ENCODE measurements around the gene CNTNAP2. TPM values are rescaled to one million over a fixed set of nuclear protein-coding genes. Genes with fewer than 3 reads are reported as not detected.

CNTNAP2 gene
- total and polyA plus RNA-seq, 4 donors: 41.3 to 127 (median 67.8) TPM

DNA sequence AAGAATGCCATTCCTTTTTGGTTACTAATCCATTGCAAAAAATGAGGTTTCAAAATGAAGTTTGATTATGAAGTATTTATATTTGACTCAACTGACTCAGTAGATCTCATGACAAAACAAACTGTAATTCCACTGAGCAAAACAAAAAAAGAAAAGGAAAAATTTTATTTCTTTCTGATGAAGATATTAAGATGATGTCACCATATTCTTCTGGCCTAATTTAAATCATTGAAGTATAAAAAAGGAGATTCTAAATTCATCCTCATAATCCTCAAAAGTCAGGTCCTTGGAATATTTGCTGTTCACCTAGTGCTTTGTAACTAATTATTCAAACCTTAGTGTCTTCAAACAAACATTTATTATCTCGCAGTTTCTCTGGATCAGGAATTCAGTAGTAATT is 1183.7 kb downstream of the CNTNAP2 start:
- Histone ChIP-seq H3K36me3 (ENCODE audit: control insufficient read depth, insufficient read depth, low read length) (no peaks in the 10 kb centered on the region), H3K27ac (ENCODE audit: low read depth, low read length) (no peak overlapping the region), H3K4me1 (ENCODE audit: control insufficient read depth, insufficient read depth, low read length) (no peaks in the 10 kb centered on the region), H3K4me3 (ENCODE audit: low read depth, low read length) (no peak overlapping the region), H3K27me3 (ENCODE audit: control insufficient read depth, insufficient read depth, low read length) (no peaks in the 10 kb centered on the region), H3K9me3 (ENCODE audit: control insufficient read depth, insufficient read depth, low read length) (no peaks in the 10 kb centered on the region)
- WGBS (ENCODE audit: insufficient coverage): no CpG with 5 or more reads among the region's 1 CpG
- no peak for DNase-seq (ENCODE audit: low read depth in 4 of 6, low spot score in 6 of 6)

DNA sequence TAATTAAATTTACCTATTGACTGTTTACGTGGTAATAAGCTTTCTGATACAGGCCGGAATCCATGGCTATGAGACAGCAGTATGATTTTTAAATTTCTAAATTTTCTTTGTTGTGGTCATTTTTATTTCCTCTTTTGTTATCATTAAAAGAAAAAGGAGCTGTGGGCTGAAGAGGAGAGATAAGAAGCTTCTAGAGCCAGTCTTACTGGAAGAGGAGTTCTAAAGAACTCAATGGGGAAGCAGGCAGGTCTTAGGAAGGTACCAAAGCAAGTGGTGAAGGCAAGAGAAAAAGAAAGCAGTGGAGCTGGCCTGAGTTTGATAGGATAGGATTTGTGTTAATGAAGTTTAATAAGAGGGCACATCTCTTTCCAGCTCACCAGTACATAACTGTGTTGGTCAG is 1187.8 kb downstream of the CNTNAP2 start:
- no peak for DNase-seq (ENCODE audit: low read depth in 4 of 6, low spot score in 6 of 6)
- Histone ChIP-seq H3K27me3 (ENCODE audit: control insufficient read depth, insufficient read depth, low read length) (no peaks in the 10 kb centered on the region), H3K9me3 (ENCODE audit: control insufficient read depth, insufficient read depth, low read length) (no peaks in the 10 kb centered on the region), H3K4me3 (ENCODE audit: low read depth, low read length) (no peak overlapping the region), H3K36me3 (ENCODE audit: control insufficient read depth, insufficient read depth, low read length) (no peaks in the 10 kb centered on the region), H3K4me1 (ENCODE audit: control insufficient read depth, insufficient read depth, low read length) (no peaks in the 10 kb centered on the region), H3K27ac (ENCODE audit: low read depth, low read length) (no peak overlapping the region)
- no CpG with 5 or more reads among the region's 2 CpGs for WGBS (ENCODE audit: insufficient coverage)

DNA sequence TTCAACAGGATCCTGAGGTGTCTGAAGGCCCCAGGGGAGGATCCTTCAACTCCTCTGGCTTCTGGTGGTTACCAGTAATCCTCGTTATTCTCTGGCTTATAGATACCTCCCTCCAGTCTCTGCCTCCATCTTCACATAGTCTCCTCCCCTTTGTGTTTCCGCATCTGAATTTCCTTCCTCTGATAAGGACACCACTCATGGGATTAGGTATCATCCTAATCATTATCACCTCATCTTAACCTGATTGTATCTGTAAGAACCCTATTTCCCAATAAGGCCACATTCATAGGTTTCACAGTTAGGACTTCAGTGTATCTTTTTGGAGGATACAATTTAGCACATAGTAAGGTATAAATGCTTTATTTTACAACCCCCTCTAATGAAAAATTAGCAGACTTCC is 1189.2 kb downstream of the CNTNAP2 start:
- Histone ChIP-seq H3K27ac (ENCODE audit: low read depth, low read length) (no peak overlapping the region), H3K9me3 (ENCODE audit: control insufficient read depth, insufficient read depth, low read length) (no peaks in the 10 kb centered on the region), H3K36me3 (ENCODE audit: control insufficient read depth, insufficient read depth, low read length) (no peaks in the 10 kb centered on the region), H3K4me3 (ENCODE audit: low read depth, low read length) (no peak overlapping the region), H3K4me1 (ENCODE audit: control insufficient read depth, insufficient read depth, low read length) (no peaks in the 10 kb centered on the region), H3K27me3 (ENCODE audit: control insufficient read depth, insufficient read depth, low read length) (no peaks in the 10 kb centered on the region)
- 100% methylated on average over 2 of the region's 2 CpGs for WGBS (ENCODE audit: insufficient coverage)
- DNase-seq (ENCODE audit: low read depth in 4 of 6, low spot score in 6 of 6): no peak

DNA sequence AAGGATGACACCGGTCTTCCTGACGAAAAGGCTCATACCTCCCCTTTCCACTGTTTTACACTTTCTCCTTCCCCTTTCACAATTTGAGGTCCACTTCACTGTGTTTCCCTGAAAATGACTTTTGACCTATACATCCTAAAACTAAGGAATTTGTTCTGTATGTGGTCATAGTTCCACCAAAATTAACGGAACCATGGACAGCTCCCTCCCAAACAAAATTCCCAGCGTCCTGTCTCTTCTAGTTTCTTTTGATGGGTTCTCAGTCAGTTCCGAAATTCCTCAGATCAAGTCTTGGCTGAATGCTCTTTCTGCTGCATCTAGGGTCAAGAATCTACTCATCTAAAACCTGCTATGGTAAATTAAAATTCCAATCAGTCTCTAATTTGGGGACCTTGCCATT is 1191.9 kb downstream of the CNTNAP2 start:
- DNase-seq (ENCODE audit: low read depth in 4 of 6, low spot score in 6 of 6): no peak
- Histone ChIP-seq H3K4me3 (ENCODE audit: low read depth, low read length) (no peak overlapping the region), H3K4me1 (ENCODE audit: control insufficient read depth, insufficient read depth, low read length) (no peaks in the 10 kb centered on the region), H3K27ac (ENCODE audit: low read depth, low read length) (no peak overlapping the region), H3K27me3 (ENCODE audit: control insufficient read depth, insufficient read depth, low read length) (no peaks in the 10 kb centered on the region), H3K9me3 (ENCODE audit: control insufficient read depth, insufficient read depth, low read length) (no peaks in the 10 kb centered on the region), H3K36me3 (ENCODE audit: control insufficient read depth, insufficient read depth, low read length) (no peaks in the 10 kb centered on the region)
- 80% methylated on average over 1 of the region's 5 CpGs for WGBS (ENCODE audit: insufficient coverage)

DNA sequence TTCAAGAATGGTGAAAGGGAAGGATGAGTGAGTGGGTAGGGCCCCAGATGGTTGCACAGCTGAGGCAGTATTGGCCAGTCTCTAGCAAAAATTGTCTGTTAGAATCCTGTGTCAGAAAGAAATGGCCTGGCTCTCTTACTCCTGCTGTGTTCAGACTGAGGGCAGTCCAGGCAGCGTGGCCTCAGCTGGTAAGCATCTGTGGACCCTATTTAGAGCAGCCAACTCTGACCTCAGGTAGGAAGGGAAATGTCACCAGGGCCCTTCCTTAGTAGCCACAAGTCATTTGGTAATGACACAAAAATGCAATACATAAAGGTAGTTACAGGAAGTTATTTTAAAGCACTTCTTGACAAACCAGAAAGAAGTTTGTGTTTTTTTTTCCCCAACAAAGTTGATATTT is 1194.7 kb downstream of the CNTNAP2 start:
- peaks cover 2% of the 10 kb centered on the region for H3K9me3 ChIP-seq (ENCODE audit: control insufficient read depth, insufficient read depth, low read length)
- DNase-seq (ENCODE audit: low read depth in 4 of 6, low spot score in 6 of 6): no peak
- 57% methylated on average over 1 of the region's 1 CpG for WGBS (ENCODE audit: insufficient coverage)
- H3K4me3 ChIP-seq (ENCODE audit: low read depth, low read length): no peak overlapping the region
- H3K36me3 ChIP-seq (ENCODE audit: control insufficient read depth, insufficient read depth, low read length): no peaks in the 10 kb centered on the region
- H3K27me3 ChIP-seq (ENCODE audit: control insufficient read depth, insufficient read depth, low read length): no peaks in the 10 kb centered on the region
- no peak overlapping the region for H3K27ac ChIP-seq (ENCODE audit: low read depth, low read length)
- no peaks in the 10 kb centered on the region for H3K4me1 ChIP-seq (ENCODE audit: control insufficient read depth, insufficient read depth, low read length)

DNA sequence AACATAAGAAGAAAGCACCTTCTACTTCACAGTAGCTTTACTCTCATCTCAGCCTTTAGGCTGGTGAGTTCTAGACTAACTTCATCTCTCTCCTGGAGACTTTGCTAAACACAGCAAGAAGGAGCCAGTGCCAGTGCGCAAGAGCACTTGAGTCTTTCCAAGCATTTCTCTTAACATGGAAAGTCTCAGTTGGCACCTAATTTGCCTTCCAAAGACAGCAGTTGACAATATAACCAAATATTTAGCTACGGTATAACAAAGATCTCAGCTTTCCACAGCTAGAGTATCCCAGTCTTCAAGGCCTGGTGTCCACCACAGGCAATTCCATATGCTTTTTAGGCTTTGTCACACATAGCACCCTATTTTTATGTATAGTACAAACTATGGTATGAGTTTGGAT is 1204.9 kb downstream of the CNTNAP2 start:
- H3K9me3 ChIP-seq (ENCODE audit: control insufficient read depth, insufficient read depth, low read length): peaks cover 2% of the 10 kb centered on the region
- H3K36me3 ChIP-seq (ENCODE audit: control insufficient read depth, insufficient read depth, low read length): no peaks in the 10 kb centered on the region
- no peaks in the 10 kb centered on the region for H3K4me1 ChIP-seq (ENCODE audit: control insufficient read depth, insufficient read depth, low read length)
- no peak for DNase-seq (ENCODE audit: low read depth in 4 of 6, low spot score in 6 of 6)
- no peak overlapping the region for H3K4me3 ChIP-seq (ENCODE audit: low read depth, low read length)
- WGBS (ENCODE audit: insufficient coverage): 80% methylated on average over 1 of the region's 2 CpGs
- H3K27ac ChIP-seq (ENCODE audit: low read depth, low read length): no peak overlapping the region
- H3K27me3 ChIP-seq (ENCODE audit: control insufficient read depth, insufficient read depth, low read length): no peaks in the 10 kb centered on the region

DNA sequence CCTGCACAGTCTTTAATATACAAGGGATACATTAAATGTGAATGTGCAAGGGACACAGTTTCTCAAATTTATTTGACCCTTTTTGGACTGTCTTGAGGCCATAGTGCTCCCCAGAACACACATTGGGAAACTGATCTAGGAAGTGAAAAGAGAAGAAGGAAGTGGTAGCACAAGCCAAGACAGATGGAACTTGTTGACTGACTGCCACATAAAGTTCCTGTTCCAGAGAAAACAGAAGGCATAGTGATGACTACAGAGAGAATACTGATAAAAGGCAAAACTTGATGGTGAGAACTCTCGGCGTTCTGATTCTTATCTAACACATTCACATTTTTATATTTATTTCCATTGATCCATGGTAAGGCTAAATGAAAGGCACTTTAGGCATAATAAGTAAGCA is 1216.4 kb downstream of the CNTNAP2 start:
- Histone ChIP-seq H3K27ac (ENCODE audit: low read depth, low read length) (no peak overlapping the region), H3K4me1 (ENCODE audit: control insufficient read depth, insufficient read depth, low read length) (no peaks in the 10 kb centered on the region), H3K27me3 (ENCODE audit: control insufficient read depth, insufficient read depth, low read length) (no peaks in the 10 kb centered on the region), H3K4me3 (ENCODE audit: low read depth, low read length) (no peak overlapping the region), H3K36me3 (ENCODE audit: control insufficient read depth, insufficient read depth, low read length) (no peaks in the 10 kb centered on the region), H3K9me3 (ENCODE audit: control insufficient read depth, insufficient read depth, low read length) (no peaks in the 10 kb centered on the region)
- no CpG with 5 or more reads among the region's 2 CpGs for WGBS (ENCODE audit: insufficient coverage)
- DNase-seq (ENCODE audit: low read depth in 4 of 6, low spot score in 6 of 6): peak in 1 of 6 donors; percentile 92

DNA sequence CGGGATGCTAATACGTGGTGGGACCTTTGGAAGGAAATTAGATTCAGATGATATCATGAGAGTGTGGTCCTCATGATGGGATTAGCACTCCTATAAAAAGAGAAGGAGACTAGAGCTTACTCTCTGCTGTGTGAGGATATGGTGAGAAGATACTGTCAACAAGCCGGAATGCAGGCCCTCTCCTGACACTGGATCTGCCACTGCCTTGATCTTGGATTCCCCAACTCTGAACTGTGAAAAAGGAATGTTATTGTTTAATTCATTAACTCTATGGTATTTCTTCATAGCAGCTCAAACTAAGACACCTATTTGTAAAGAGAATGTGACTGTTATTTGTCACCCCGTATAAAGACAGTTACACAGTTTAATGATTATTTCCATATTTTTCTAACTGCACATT is 1246.5 kb downstream of the CNTNAP2 start:
- H3K27me3 ChIP-seq (ENCODE audit: control insufficient read depth, insufficient read depth, low read length): no peaks in the 10 kb centered on the region
- H3K9me3 ChIP-seq (ENCODE audit: control insufficient read depth, insufficient read depth, low read length): no peaks in the 10 kb centered on the region
- WGBS (ENCODE audit: insufficient coverage): no CpG with 5 or more reads among the region's 4 CpGs
- DNase-seq (ENCODE audit: low read depth in 4 of 6, low spot score in 6 of 6): no peak
- H3K27ac ChIP-seq (ENCODE audit: low read depth, low read length): no peak overlapping the region
- no peaks in the 10 kb centered on the region for H3K36me3 ChIP-seq (ENCODE audit: control insufficient read depth, insufficient read depth, low read length)
- no peak overlapping the region for H3K4me3 ChIP-seq (ENCODE audit: low read depth, low read length)
- no peaks in the 10 kb centered on the region for H3K4me1 ChIP-seq (ENCODE audit: control insufficient read depth, insufficient read depth, low read length)

DNA sequence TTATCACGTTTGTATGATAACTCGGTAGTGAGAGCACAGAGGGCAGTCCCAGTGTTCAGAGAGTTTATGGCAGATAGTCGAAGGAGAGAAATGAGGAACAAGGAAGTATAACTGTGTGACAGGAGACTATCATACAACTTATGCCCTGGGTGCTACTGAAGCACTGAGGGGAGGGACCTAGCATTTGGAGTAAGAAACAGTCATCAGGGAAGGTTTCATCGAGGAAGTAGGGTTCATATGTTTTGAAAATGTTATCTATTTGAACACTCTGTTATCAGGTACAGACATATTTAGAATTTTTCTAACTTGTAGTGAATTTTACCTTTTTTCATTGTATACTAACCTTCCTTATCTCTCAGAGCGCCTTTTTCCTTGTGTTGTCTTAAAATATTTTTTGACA is 1259.6 kb downstream of the CNTNAP2 start:
- no peaks in the 10 kb centered on the region for H3K27me3 ChIP-seq (ENCODE audit: control insufficient read depth, insufficient read depth, low read length)
- 93% methylated on average over 2 of the region's 5 CpGs for WGBS (ENCODE audit: insufficient coverage)
- no peak for DNase-seq (ENCODE audit: low read depth in 4 of 6, low spot score in 6 of 6)
- no peak overlapping the region for H3K27ac ChIP-seq (ENCODE audit: low read depth, low read length)
- H3K36me3 ChIP-seq (ENCODE audit: control insufficient read depth, insufficient read depth, low read length): no peaks in the 10 kb centered on the region
- H3K9me3 ChIP-seq (ENCODE audit: control insufficient read depth, insufficient read depth, low read length): no peaks in the 10 kb centered on the region
- H3K4me3 ChIP-seq (ENCODE audit: low read depth, low read length): no peak overlapping the region
- no peaks in the 10 kb centered on the region for H3K4me1 ChIP-seq (ENCODE audit: control insufficient read depth, insufficient read depth, low read length)

DNA sequence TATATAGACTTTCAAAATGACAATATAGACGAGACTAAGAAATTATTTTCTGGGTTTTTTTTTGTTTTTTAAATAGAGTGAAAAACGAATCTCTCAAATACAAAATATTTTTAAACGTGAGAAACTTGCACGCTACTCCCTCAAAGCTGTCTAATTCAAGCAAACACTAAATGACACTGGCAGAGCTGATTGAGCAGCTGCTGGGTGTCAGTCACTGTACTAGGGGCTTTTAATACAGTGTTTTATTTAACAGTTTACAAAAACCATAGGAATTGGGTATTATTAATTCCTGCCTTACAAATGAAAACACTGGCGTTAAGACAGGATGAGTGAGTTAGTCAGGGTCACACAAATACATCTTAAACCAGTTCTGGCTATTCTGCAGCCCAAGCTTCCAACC is 1264.3 kb downstream of the CNTNAP2 start:
- Histone ChIP-seq H3K27me3 (ENCODE audit: control insufficient read depth, insufficient read depth, low read length) (no peaks in the 10 kb centered on the region), H3K27ac (ENCODE audit: low read depth, low read length) (no peak overlapping the region), H3K9me3 (ENCODE audit: control insufficient read depth, insufficient read depth, low read length) (no peaks in the 10 kb centered on the region), H3K4me3 (ENCODE audit: low read depth, low read length) (no peak overlapping the region), H3K36me3 (ENCODE audit: control insufficient read depth, insufficient read depth, low read length) (no peaks in the 10 kb centered on the region), H3K4me1 (ENCODE audit: control insufficient read depth, insufficient read depth, low read length) (no peaks in the 10 kb centered on the region)
- no CpG with 5 or more reads among the region's 5 CpGs for WGBS (ENCODE audit: insufficient coverage)
- DNase-seq (ENCODE audit: low read depth in 4 of 6, low spot score in 6 of 6): no peak
